Activated CD4-positive, alpha-beta T cell treated with anti-CD3 and anti-CD28 coated beads, Interleukin-2, amount 10 ng/mL, durations not matched to agents 7 days and 5 days (primary cell): ENCODE data around the gene CTCF. TPM values are rescaled to one million over a fixed set of nuclear protein-coding genes. Genes with fewer than 3 reads are reported as not detected.
A peak's percentile ranks its signal among the peaks of the same experiment; 100 is the strongest.
"Not testable (repeated sequence)": the region's sequence is repeated elsewhere in the genome, so short reads cannot be mapped to it uniquely, and the experiment has no call there.

Source experiments
- CTCF ChIA-PET: fragments of 350-600 bp; sonication (Branson Sonifier 250); formaldehyde crosslinking; loops from one replicate; lab custom pipeline; 2021; ENCODE audit warnings: antibody characterized with exemption; lab: Charles Lee
- POLR2A ChIA-PET: fragments of 350-600 bp; sonication (Branson Sonifier 250); formaldehyde crosslinking; loops from one replicate; lab custom pipeline; 2021; ENCODE audit warnings: antibody characterized with exemption; lab: Charles Lee
- DNase-seq: peaks from one replicate; pipeline ENCODE4 v3.0.0-alpha.2; 2020
- H3K27ac Mint-ChIP-seq: one replicate; pipeline ENCODE4 v1.8.0; 2021; ENCODE audit warnings: mild to moderate bottlenecking, moderate library complexity, mixed read lengths
- H3K27me3 Mint-ChIP-seq: one replicate; pipeline ENCODE4 v1.8.0; 2021; ENCODE audit warnings: mixed read lengths
- H3K36me3 Mint-ChIP-seq: one replicate; pipeline ENCODE4 v1.8.0; 2021; ENCODE audit warnings: low read depth, mixed read lengths
- H3K4me1 Mint-ChIP-seq: one replicate; pipeline ENCODE4 v1.8.0; 2021; ENCODE audit warnings: mixed read lengths
- H3K4me3 Mint-ChIP-seq: one replicate; pipeline ENCODE4 v1.8.0; 2021; ENCODE audit warnings: mild to moderate bottlenecking, moderate library complexity, mixed read lengths
- H3K9me3 Mint-ChIP-seq: one replicate; pipeline ENCODE4 v1.8.0; 2021; ENCODE audit warnings: mixed read lengths
- total RNA-seq, 2 experiments: library from RNA; stranded (reverse); gene quantifications; one replicate each; pipeline ENCODE4 v1.2.3, GENCODE V29; 2021

The CTCF gene, protein sequence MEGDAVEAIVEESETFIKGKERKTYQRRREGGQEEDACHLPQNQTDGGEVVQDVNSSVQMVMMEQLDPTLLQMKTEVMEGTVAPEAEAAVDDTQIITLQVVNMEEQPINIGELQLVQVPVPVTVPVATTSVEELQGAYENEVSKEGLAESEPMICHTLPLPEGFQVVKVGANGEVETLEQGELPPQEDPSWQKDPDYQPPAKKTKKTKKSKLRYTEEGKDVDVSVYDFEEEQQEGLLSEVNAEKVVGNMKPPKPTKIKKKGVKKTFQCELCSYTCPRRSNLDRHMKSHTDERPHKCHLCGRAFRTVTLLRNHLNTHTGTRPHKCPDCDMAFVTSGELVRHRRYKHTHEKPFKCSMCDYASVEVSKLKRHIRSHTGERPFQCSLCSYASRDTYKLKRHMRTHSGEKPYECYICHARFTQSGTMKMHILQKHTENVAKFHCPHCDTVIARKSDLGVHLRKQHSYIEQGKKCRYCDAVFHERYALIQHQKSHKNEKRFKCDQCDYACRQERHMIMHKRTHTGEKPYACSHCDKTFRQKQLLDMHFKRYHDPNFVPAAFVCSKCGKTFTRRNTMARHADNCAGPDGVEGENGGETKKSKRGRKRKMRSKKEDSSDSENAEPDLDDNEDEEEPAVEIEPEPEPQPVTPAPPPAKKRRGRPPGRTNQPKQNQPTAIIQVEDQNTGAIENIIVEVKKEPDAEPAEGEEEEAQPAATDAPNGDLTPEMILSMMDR
- total RNA-seq = 10 to 100 TPM; 87.1 to 98.5 TPM

DNA sequence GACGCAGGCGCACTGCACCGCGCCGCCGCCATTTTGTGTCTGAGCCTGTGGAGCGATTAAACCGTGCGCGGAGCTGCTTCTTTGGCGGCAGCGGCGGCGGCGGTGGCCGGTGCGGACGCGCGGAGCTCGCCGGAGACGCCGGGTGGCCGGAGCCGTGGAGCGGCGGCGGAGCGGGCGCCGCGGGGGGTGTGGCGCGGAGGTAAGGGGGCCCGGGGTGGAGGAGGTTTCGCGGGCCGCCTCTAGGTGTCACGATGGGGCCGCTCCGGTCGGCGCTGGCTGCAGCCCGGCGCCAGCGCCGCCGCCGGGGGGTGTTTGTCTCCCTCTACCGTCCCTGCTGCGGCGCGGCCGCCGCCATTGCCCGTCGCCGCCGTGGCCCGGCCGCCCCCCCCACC, at the start of gene CTCF:
CTCF (plus strand) TSS at position 1 of the 392 bp plus-strand sequence. CDS start 48,307 bp downstream, outside the sequence.
- POLR2A ChIA-PET = interaction anchor here (1.0 to 1.5 kb wide), 3 partner anchors 98 to 748 kb away, joined by 3 read pairs; partner anchors contain the start of genes ACD, PRMT7 and SLC7A6OS

GRCh38 chr16:67513892-67514291, 48.4 kb upstream of the CTCF start:
- H3K9me3 Mint-ChIP-seq, H3K27me3 Mint-ChIP-seq, POLR2A ChIA-PET, H3K4me3 Mint-ChIP-seq, H3K36me3 Mint-ChIP-seq, DNase-seq: not testable (repeated sequence)
- H3K4me1 Mint-ChIP-seq = peaks cover 32% of the 10 kb centered on the region
- CTCF ChIA-PET = interaction anchor here (0.6 to 3.9 kb wide), 25 partner anchors 8 to 253 kb away, joined by 3 to 27 read pairs (median 4); partner anchors contain the start of genes ATP6V0D1 and CTCF
- peak overlapping the region; percentile 25 for H3K27ac Mint-ChIP-seq

More for the DNA sequence above, at the start of gene CTCF:
- Mint-ChIP-seq H3K4me1 (peaks cover 47% of the 10 kb centered on the region), H3K27ac (peak within 1 kb of the TSS; percentile 98), H3K4me3 (peak within 1 kb of the TSS; percentile 87), H3K27me3 (no peaks in the 10 kb centered on the region), H3K36me3 (peaks cover 23% of the 10 kb centered on the region), H3K9me3 (no peaks in the 10 kb centered on the region)
- CTCF ChIA-PET = interaction anchor here (0.6 to 9.8 kb wide), 28 partner anchors 8 to 692 kb away, joined by 3 to 93 read pairs (median 4); partner anchors contain the start of genes ACD, ATP6V0D1, C16orf86 and CARMIL2
- peak; percentile 82 for DNase-seq

DNA sequence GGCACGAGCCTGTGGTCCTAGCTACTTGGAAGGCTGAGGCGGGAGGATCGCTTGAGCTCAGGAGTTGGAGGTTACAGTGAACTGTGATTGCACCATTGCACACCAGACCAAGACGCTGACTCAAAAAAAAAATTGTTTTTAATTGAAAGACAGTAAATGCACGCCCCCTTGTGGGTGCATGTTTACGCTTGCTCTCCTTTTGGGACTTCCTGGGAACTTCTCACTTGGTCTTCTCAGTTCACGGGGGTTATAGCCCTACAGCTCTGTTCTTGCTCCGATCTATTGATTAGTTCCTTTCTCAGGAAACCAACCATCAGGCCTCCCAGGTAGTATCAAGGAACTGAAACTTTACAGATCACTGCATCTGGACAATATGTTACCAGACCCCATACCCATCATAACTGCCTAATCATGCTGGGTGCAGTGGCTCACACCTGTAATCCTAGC, 47.9 kb upstream of the CTCF start:
- DNase-seq = peak; percentile 89
- ChIA-PET POLR2A (no interaction called here), CTCF (interaction anchor here (0.6 to 3.9 kb wide), 25 partner anchors 9 to 254 kb away, joined by 3 to 27 read pairs (median 4); partner anchors contain the start of genes ATP6V0D1 and CTCF)
- H3K27me3 Mint-ChIP-seq = peaks cover 1% of the 10 kb centered on the region
- H3K9me3 Mint-ChIP-seq = no peaks in the 10 kb centered on the region
- H3K4me3 Mint-ChIP-seq = no peak overlapping the region
- peaks cover 33% of the 10 kb centered on the region for H3K4me1 Mint-ChIP-seq
- no peaks in the 10 kb centered on the region for H3K36me3 Mint-ChIP-seq
- H3K27ac Mint-ChIP-seq = peak overlapping the region; percentile 83

GRCh38 chr16:67516296-67517154, 45.8 kb upstream of the CTCF start:
- peaks cover 3% of the 10 kb centered on the region for H3K27me3 Mint-ChIP-seq
- H3K9me3 Mint-ChIP-seq = no peaks in the 10 kb centered on the region
- no peaks in the 10 kb centered on the region for H3K36me3 Mint-ChIP-seq
- POLR2A ChIA-PET = no interaction called here
- no peak for DNase-seq
- CTCF ChIA-PET = interaction anchor here (1.0 to 3.9 kb wide), 8 partner anchors 20 to 151 kb away, joined by 3 to 27 read pairs (median 4); partner anchors contain the start of genes ATP6V0D1, C16orf86, CTCF and ENKD1
- H3K4me3 Mint-ChIP-seq = no peak overlapping the region
- peaks cover 48% of the 10 kb centered on the region for H3K4me1 Mint-ChIP-seq
- H3K27ac Mint-ChIP-seq = no peak overlapping the region

DNA sequence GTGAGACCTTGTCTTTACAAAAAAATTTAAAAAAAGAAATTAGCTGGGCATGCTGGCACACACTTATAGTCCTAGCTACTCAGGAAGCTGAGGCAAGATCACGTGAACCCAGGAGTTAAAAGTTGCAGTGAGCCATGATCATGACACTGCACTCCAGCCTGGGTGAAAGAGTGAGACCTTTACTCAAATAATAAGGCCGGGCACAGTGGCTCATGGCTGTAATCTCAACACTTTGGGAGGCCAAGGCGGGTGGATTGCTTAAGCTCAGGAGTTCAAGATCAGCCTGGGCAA, 45.2 kb upstream of the CTCF start:
- ChIA-PET CTCF (interaction anchor here (1.0 to 1.7 kb wide), 4 partner anchors 21 to 45 kb away, joined by 3 to 5 read pairs (median 4); partner anchors contain the start of genes ATP6V0D1 and CTCF), POLR2A (no interaction called here)
- Mint-ChIP-seq H3K4me3 (no peak overlapping the region), H3K27me3 (peaks cover 3% of the 10 kb centered on the region), H3K4me1 (peaks cover 50% of the 10 kb centered on the region), H3K9me3 (no peaks in the 10 kb centered on the region), H3K27ac (no peak overlapping the region), H3K36me3 (no peaks in the 10 kb centered on the region)
- DNase-seq = no peak

DNA sequence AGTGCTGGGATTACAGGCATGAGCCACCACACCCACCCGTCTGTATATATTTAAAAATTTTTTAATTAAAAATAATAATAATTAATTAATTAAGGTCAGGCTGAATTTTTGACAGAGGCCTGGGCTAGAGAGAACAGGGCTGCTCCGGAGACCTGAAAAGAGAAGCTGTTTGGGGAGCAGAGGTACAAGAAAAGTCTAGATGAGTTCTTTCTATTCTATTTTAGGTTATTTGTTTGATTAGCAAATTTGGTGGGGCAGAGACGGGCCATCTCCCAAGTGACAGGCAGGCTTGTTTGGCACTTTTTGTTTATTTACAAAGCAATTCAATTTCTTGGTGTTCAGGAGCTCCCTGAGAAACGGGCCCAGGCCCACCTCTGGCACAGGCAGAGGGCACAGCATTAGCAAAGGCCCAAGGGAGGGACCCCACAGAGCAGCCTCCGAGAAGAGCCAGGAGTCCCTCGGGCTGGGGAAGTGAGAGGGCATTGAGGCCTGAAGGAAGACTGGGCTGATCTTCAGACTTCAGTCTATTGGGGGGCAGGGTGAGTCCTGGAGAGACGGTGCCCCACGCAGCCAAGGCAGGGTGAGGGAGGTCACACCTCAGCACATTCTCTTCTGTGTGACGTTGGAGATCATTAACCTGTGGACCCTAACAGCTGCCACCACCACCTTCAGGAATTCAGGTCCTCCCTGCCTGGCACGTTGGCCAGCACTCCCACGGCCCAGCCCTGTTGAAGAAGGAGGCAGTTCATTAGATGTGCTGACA, 44.5 kb upstream of the CTCF start:
- ChIA-PET CTCF (interaction anchor here (1.0 to 1.7 kb wide), 4 partner anchors 21 to 44 kb away, joined by 3 to 5 read pairs (median 4); partner anchors contain the start of genes ATP6V0D1 and CTCF), POLR2A (interaction anchor here (0.5 to 0.6 kb wide), 2 partner anchors 15 to 34 kb away, joined by 4 to 6 read pairs; no protein-coding TSS in a partner anchor)
- no peaks in the 10 kb centered on the region for H3K36me3 Mint-ChIP-seq
- H3K4me3 Mint-ChIP-seq = no peak overlapping the region
- no peak for DNase-seq
- H3K27me3 Mint-ChIP-seq = peaks cover 3% of the 10 kb centered on the region
- H3K4me1 Mint-ChIP-seq = peaks cover 52% of the 10 kb centered on the region
- H3K9me3 Mint-ChIP-seq = no peaks in the 10 kb centered on the region
- no peak overlapping the region for H3K27ac Mint-ChIP-seq

GRCh38 chr16:67518676-67519075, 43.6 kb upstream of the CTCF start:
- peak overlapping the region; percentile 25 for H3K4me3 Mint-ChIP-seq
- peak overlapping the region; percentile 25 for H3K27ac Mint-ChIP-seq
- no peaks in the 10 kb centered on the region for H3K9me3 Mint-ChIP-seq
- H3K4me1 Mint-ChIP-seq = peaks cover 54% of the 10 kb centered on the region
- DNase-seq = no peak
- ChIA-PET POLR2A (no interaction called here), CTCF (interaction anchor here (0.6 to 6.1 kb wide), 3 partner anchors 16 to 471 kb away, joined by 3 to 195 read pairs (median 116); partner anchors contain the start of genes AGRP and ATP6V0D1)
- H3K36me3 Mint-ChIP-seq = no peaks in the 10 kb centered on the region
- H3K27me3 Mint-ChIP-seq = peaks cover 3% of the 10 kb centered on the region

DNA sequence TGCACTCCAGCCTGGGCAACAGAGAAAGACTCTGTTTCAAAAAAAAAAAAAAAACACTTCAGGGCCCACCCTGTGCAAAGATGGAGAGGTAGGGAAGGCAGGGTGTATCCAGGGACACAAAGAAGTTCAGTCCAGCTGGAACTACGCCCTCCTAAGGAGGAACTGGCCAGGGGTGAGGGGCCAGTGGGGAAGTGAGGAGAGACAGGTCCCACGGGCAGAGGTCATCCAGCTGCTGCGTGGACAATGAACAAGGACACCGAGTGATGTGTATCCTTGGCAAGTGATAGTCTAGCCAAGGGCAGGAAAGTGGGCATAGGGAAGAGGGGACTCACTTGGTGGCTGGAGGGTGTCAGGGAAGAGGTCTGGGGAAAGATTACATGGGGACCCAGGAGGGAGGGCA, 43.1 kb upstream of the CTCF start:
- POLR2A ChIA-PET = no interaction called here
- H3K27ac Mint-ChIP-seq = peak overlapping the region; percentile 62

GRCh38 chr16:67521095-67521804, 41.1 kb upstream of the CTCF start:
- ChIA-PET POLR2A (interaction anchor here (1.0 kb wide), 1 partner anchor 139 kb away, joined by 6 read pairs; the partner anchor contains the start of gene ACD), CTCF (interaction anchor here (0.5 to 6.1 kb wide), 90 partner anchors 11 to 741 kb away, joined by 3 to 195 read pairs (median 4); partner anchors contain the start of genes ACD, AGRP, ATP6V0D1 and C16orf86)
- Mint-ChIP-seq H3K27me3 (peaks cover 22% of the 10 kb centered on the region), H3K27ac (peak overlapping the region; percentile 93), H3K36me3 (no peaks in the 10 kb centered on the region), H3K4me1 (peaks cover 45% of the 10 kb centered on the region), H3K4me3 (peak overlapping the region; percentile 75), H3K9me3 (no peaks in the 10 kb centered on the region)
- peak; percentile 98 for DNase-seq

More for the DNA sequence above, 43.1 kb upstream of the CTCF start:
- Mint-ChIP-seq H3K4me1 (peaks cover 54% of the 10 kb centered on the region), H3K36me3 (no peaks in the 10 kb centered on the region), H3K9me3 (no peaks in the 10 kb centered on the region), H3K4me3 (no peak overlapping the region), H3K27me3 (peaks cover 7% of the 10 kb centered on the region)
- no peak for DNase-seq
- CTCF ChIA-PET = interaction anchor here (0.6 to 6.1 kb wide), 6 partner anchors 16 to 1615 kb away, joined by 3 to 195 read pairs (median 60); partner anchors contain the start of genes AGRP, ATP6V0D1 and CARMIL2

GRCh38 chr16:67525176-67525860, 37.0 kb upstream of the CTCF start:
- H3K9me3 Mint-ChIP-seq = no peaks in the 10 kb centered on the region
- DNase-seq = no peak

More at GRCh38 chr16:67525176-67525860, 37.0 kb upstream of the CTCF start:
- ChIA-PET POLR2A (no interaction called here), CTCF (interaction anchor here (0.6 to 2.0 kb wide), 11 partner anchors 11 to 291 kb away, joined by 3 to 9 read pairs (median 4); partner anchors contain the start of genes CARMIL2 and CTCF)
- no peak overlapping the region for H3K27ac Mint-ChIP-seq
- H3K4me1 Mint-ChIP-seq = peaks cover 29% of the 10 kb centered on the region
- no peak overlapping the region for H3K4me3 Mint-ChIP-seq
- H3K27me3 Mint-ChIP-seq = peaks cover 40% of the 10 kb centered on the region
- H3K36me3 Mint-ChIP-seq = peaks cover 3% of the 10 kb centered on the region
